Stimulated activated effector memory CD8-positive, alpha-beta T cell treated with anti-CD3 and anti-CD28 coated beads, Interleukin-12 subunit alpha, Interleukin-12 subunit beta, amount 100 ng/mL, for 72 hours (primary cell): ENCODE measurements around the gene IL5RA.

Experiments used
- ATAC-seq: fragments of 150-1000 bp; cut with Tn5 transposase; 2 replicates; pipeline ENCODE4 v1.10.0; 2021
- DNase-seq, 2 donors: peaks; one replicate each; pipeline ENCODE4 v3.0.0; 2021 to 2022; ENCODE audit warnings: low spot score in 2 of 2
- H3K27ac Mint-ChIP-seq: one replicate; pipeline ENCODE4 v1.8.0; 2022; ENCODE audit warnings: mild to moderate bottlenecking, mixed read lengths
- H3K36me3 Mint-ChIP-seq: one replicate; pipeline ENCODE4 v1.8.0; 2022; ENCODE audit warnings: mild to moderate bottlenecking, mixed read lengths
- H3K4me1 Mint-ChIP-seq: one replicate; pipeline ENCODE4 v1.8.0; 2022; ENCODE audit warnings: mixed read lengths
- H3K4me3 Mint-ChIP-seq: one replicate; pipeline ENCODE4 v1.8.0; 2022; ENCODE audit warnings: mild to moderate bottlenecking, mixed read lengths
- H3K9me3 Mint-ChIP-seq: one replicate; pipeline ENCODE4 v1.8.0; 2022; ENCODE audit warnings: mixed read lengths

Gene IL5RA

GRCh38 chr3:3110299-3110630 lies at the start of gene IL5RA:
Gene IL5RA (minus strand): TSS chr3:3110374. CDS start chr3:3104984, 5,390 bp downstream.
- no peaks in the 10 kb centered on the region for H3K9me3 Mint-ChIP-seq
- H3K4me3 Mint-ChIP-seq = peak within 1 kb of the TSS; percentile 44
- peak within 1 kb of the TSS; percentile 93 for H3K27ac Mint-ChIP-seq
- peak; percentile 83 for ATAC-seq
- no peak for DNase-seq
- peaks cover 37% of the 10 kb centered on the region for H3K4me1 Mint-ChIP-seq
- peaks cover 6% of the 10 kb centered on the region for H3K36me3 Mint-ChIP-seq

- peak overlapping the region; percentile 75 for H3K27ac Mint-ChIP-seq
- peaks cover 100% of the 10 kb centered on the region for H3K36me3 Mint-ChIP-seq
- DNase-seq = no peak
- no peaks in the 10 kb centered on the region for H3K9me3 Mint-ChIP-seq
- ATAC-seq = no peak
- peaks cover 29% of the 10 kb centered on the region for H3K4me1 Mint-ChIP-seq
- no peak overlapping the region for H3K4me3 Mint-ChIP-seq
Measured at GRCh38 chr3:3157484-3157883, 47.3 kb upstream of the IL5RA start.

- peaks cover 18% of the 10 kb centered on the region for H3K4me1 Mint-ChIP-seq
- peaks cover 100% of the 10 kb centered on the region for H3K36me3 Mint-ChIP-seq
- H3K27ac Mint-ChIP-seq = peak overlapping the region; percentile 74
- no peaks in the 10 kb centered on the region for H3K9me3 Mint-ChIP-seq
- no peak for ATAC-seq
- no peak overlapping the region for H3K4me3 Mint-ChIP-seq
- DNase-seq = no peak
Measured at GRCh38 chr3:3154879-3155610, 44.9 kb upstream of the IL5RA start.

GRCh38 chr3:3151513-3151912 lies 41.3 kb upstream of the IL5RA start:
- ATAC-seq = no peak
- no peak overlapping the region for H3K27ac Mint-ChIP-seq
- H3K9me3 Mint-ChIP-seq = no peaks in the 10 kb centered on the region
- no peak overlapping the region for H3K4me3 Mint-ChIP-seq
- H3K36me3 Mint-ChIP-seq = peaks cover 100% of the 10 kb centered on the region
- H3K4me1 Mint-ChIP-seq = peaks cover 5% of the 10 kb centered on the region
- DNase-seq = no peak

- Mint-ChIP-seq H3K27ac (peak overlapping the region; percentile 75), H3K4me3 (no peak overlapping the region), H3K4me1 (no peaks in the 10 kb centered on the region), H3K36me3 (peaks cover 100% of the 10 kb centered on the region), H3K9me3 (no peaks in the 10 kb centered on the region)
- ATAC-seq (no peak), DNase-seq (no peak)
Measured at GRCh38 chr3:3149560-3149959, 39.4 kb upstream of the IL5RA start.

- ATAC-seq (no peak), DNase-seq (no peak)
- Mint-ChIP-seq H3K4me3 (no peak overlapping the region), H3K27ac (peak overlapping the region; percentile 80), H3K36me3 (peaks cover 100% of the 10 kb centered on the region), H3K4me1 (peaks cover 8% of the 10 kb centered on the region), H3K9me3 (no peaks in the 10 kb centered on the region)
Measured at GRCh38 chr3:3145831-3146230, 35.7 kb upstream of the IL5RA start.

- peak overlapping the region; percentile 27 for H3K27ac Mint-ChIP-seq
- H3K4me3 Mint-ChIP-seq = no peak overlapping the region
- ATAC-seq (peak; percentile 91), DNase-seq (no peak)
- peaks cover 37% of the 10 kb centered on the region for H3K4me1 Mint-ChIP-seq
- no peaks in the 10 kb centered on the region for H3K9me3 Mint-ChIP-seq
- peaks cover 100% of the 10 kb centered on the region for H3K36me3 Mint-ChIP-seq
Measured at GRCh38 chr3:3141939-3142338, 31.8 kb upstream of the IL5RA start.

- no peak for DNase-seq
- Mint-ChIP-seq H3K9me3 (no peaks in the 10 kb centered on the region), H3K27ac (peak overlapping the region; percentile 62), H3K36me3 (peaks cover 99% of the 10 kb centered on the region), H3K4me1 (peaks cover 61% of the 10 kb centered on the region), H3K4me3 (no peak overlapping the region)
- no peak for ATAC-seq
Measured at GRCh38 chr3:3137526-3137925, 27.4 kb upstream of the IL5RA start.

GRCh38 chr3:3134750-3135448 lies 24.7 kb upstream of the IL5RA start:
- DNase-seq (no peak), ATAC-seq (peak; percentile 89)
- peaks cover 53% of the 10 kb centered on the region for H3K4me1 Mint-ChIP-seq

GRCh38 chr3:3133500-3133899 lies 23.3 kb upstream of the IL5RA start:
- Mint-ChIP-seq H3K36me3 (peaks cover 92% of the 10 kb centered on the region), H3K9me3 (no peaks in the 10 kb centered on the region), H3K4me1 (peaks cover 53% of the 10 kb centered on the region), H3K27ac (peak overlapping the region; percentile 44), H3K4me3 (no peak overlapping the region)
- DNase-seq = no peak
- ATAC-seq = no peak

More at GRCh38 chr3:3134750-3135448, 24.7 kb upstream of the IL5RA start:
- H3K36me3 Mint-ChIP-seq = peaks cover 92% of the 10 kb centered on the region
- H3K4me3 Mint-ChIP-seq = peak overlapping the region; percentile 16
- H3K9me3 Mint-ChIP-seq = no peaks in the 10 kb centered on the region
- H3K27ac Mint-ChIP-seq = peak overlapping the region; percentile 52

GRCh38 chr3:3129579-3129978 lies 19.4 kb upstream of the IL5RA start:
- Mint-ChIP-seq H3K4me1 (peaks cover 48% of the 10 kb centered on the region), H3K27ac (peak overlapping the region; percentile 100), H3K9me3 (no peaks in the 10 kb centered on the region), H3K36me3 (peaks cover 86% of the 10 kb centered on the region), H3K4me3 (peak overlapping the region; percentile 98)
- peak; percentile 75 for ATAC-seq
- DNase-seq = no peak

GRCh38 chr3:3127432-3128010 lies 17.3 kb upstream of the IL5RA start:
- Mint-ChIP-seq H3K9me3 (no peaks in the 10 kb centered on the region), H3K4me1 (peaks cover 43% of the 10 kb centered on the region), H3K36me3 (peaks cover 65% of the 10 kb centered on the region), H3K4me3 (peak overlapping the region; percentile 98), H3K27ac (peak overlapping the region; percentile 100)
- peak; percentile 69 for ATAC-seq
- DNase-seq = peak in 1 of 2 donors; percentile 78

- H3K27ac Mint-ChIP-seq = peak within 1 kb of the TSS; percentile 100
- no peaks in the 10 kb centered on the region for H3K9me3 Mint-ChIP-seq
- peak; percentile 87 for ATAC-seq
- peaks cover 43% of the 10 kb centered on the region for H3K4me1 Mint-ChIP-seq
- peak within 1 kb of the TSS; percentile 98 for H3K4me3 Mint-ChIP-seq
- peak; percentile 94 to 96 for DNase-seq
- H3K36me3 Mint-ChIP-seq = peaks cover 63% of the 10 kb centered on the region
Measured at GRCh38 chr3:3126477-3127431, 16.6 kb upstream of the IL5RA start, which contains the start of gene TRNT1. Gene TRNT1 (plus strand): TSS chr3:3126940. CDS start chr3:3129041, 2,101 bp downstream.

GRCh38 chr3:3125977-3126376 lies 15.8 kb upstream of the IL5RA start:
- ATAC-seq = no peak
- Mint-ChIP-seq H3K36me3 (peaks cover 57% of the 10 kb centered on the region), H3K9me3 (no peaks in the 10 kb centered on the region), H3K4me1 (peaks cover 43% of the 10 kb centered on the region), H3K27ac (peak overlapping the region; percentile 100), H3K4me3 (peak overlapping the region; percentile 98)
- no peak for DNase-seq
